Measurements from ENCODE around the gene FAM184A. TPM values are rescaled to one million over a fixed set of nuclear protein-coding genes. Genes with fewer than 3 reads are reported as not detected.

The FAM184A gene
- total and polyA plus RNA-seq, 2 of the 13 experiments (the other 11 are each of a cell fraction or from before 2014, with no cell fraction given), result 7.0 to 18.0 TPM

- in situ Hi-C loops (cut with HindIII; ENCODE audit: extremely low pct_ligation_motif_present, low pct_unique_long_range_greater_than_20kb), result no loop called here
These were observed 40.4 kb downstream of the FAM184A start for GRCh38 chr6:119037941-119038623.

More at GRCh38 chr6:119037941-119038623, 40.4 kb downstream of the FAM184A start:
- H3K79me2 ChIP-seq (ENCODE audit: insufficient read depth, low read length), result no peaks in the 10 kb centered on the region
- H4K20me1 ChIP-seq (ENCODE audit: insufficient read depth, low read length), result no peaks in the 10 kb centered on the region
- H3K4me3 ChIP-seq (replicated peaks in 1 of 3; ENCODE audit: insufficient read depth in 1 of 3, low read depth in 2 of 3, low read length in 3 of 3), result no peak overlapping the region
- no peaks in the 10 kb centered on the region for H3K9me3 ChIP-seq (ENCODE audit: low read length)
- no peaks in the 10 kb centered on the region for H3K36me3 ChIP-seq (replicated peaks in 1 of 2; ENCODE audit: control insufficient read depth in 1 of 2, insufficient read depth in 2 of 2, low read length in 2 of 2)
- no peak overlapping the region for H3K27ac ChIP-seq (ENCODE audit: extremely low read length, insufficient read depth, low read length)
- no peak overlapping the region for H3K9ac ChIP-seq (ENCODE audit: insufficient read depth, low read depth, low read length)
- no peak overlapping the region for H3K4me2 ChIP-seq (ENCODE audit: low read depth, low read length)
- TF ChIP-seq LCORL (IDR thresholded peaks at IDR 0.05) (no peak), LCORL (CRISPR knock-in tag; IDR thresholded peaks at IDR 0.05) (no peak), THAP8 (CRISPR knock-in tag; IDR thresholded peaks at IDR 0.05; ENCODE audit: borderline replicate concordance) (no peak), HNRNPLL (IDR thresholded peaks at IDR 0.05; ENCODE audit: low read depth, low read length, poor library complexity, severe bottlenecking) (no peak), HMGXB4 (CRISPR knock-in tag; IDR thresholded peaks at IDR 0.05; ENCODE audit: borderline replicate concordance in 1 of 2, low read depth in 1 of 2) (no peak)
- WGBS (ENCODE audit: low lambda C conversion rate), result 81% methylated on average over 4 of the region's 4 CpGs
- H3K27me3 ChIP-seq (ENCODE audit: control insufficient read depth in 1 of 2, insufficient read depth in 2 of 2, low read length in 2 of 2), result no peaks in the 10 kb centered on the region
- CTCF ChIA-PET (ENCODE audit: low intra/inter-chr PET ratio, low total read pairs), result no interaction called here
- ATAC-seq, result no peak
- POLR2A ChIA-PET, result no interaction called here
- H2AFZ ChIP-seq (ENCODE audit: low read length), result no peak overlapping the region
- no peak for DNase-seq (ENCODE audit: low spot score)
- BruUV-seq (replicated peaks), result no TSS peak
- intact Hi-C loops (cut with micrococcal nuclease; ENCODE audit: unreplicated experiment), result no loop called here
- peaks cover 12% of the 10 kb centered on the region for H3K4me1 ChIP-seq (ENCODE audit: insufficient read depth, low read length)
- FAIRE-seq, result no peak
